Sigmoid colon (tissue), 4 donors: ENCODE measurements around the gene TXNDC11.

Experiments used
- CTCF ChIP-seq, 4 experiments: fragments of 450-650 bp in 3 of 4; fragments of 200-600 bp in 1 of 4; IDR thresholded peaks; one replicate each; pipeline ENCODE4 v1.5.1; 2016 to 2019; ENCODE audit warnings: antibody characterized with exemption in 4 of 4, mild to moderate bottlenecking in 3 of 4, moderate library complexity in 2 of 4
- EP300 ChIP-seq, 4 donors: sonication (generic); formaldehyde crosslinking; IDR thresholded peaks; one replicate each; pipeline ENCODE4 v1.6.1; 2017; ENCODE audit warnings: antibody characterized with exemption in 4 of 4
- POLR2A ChIP-seq, 2 donors: fragments of 450-650 bp; IDR thresholded peaks; one replicate each; pipeline ENCODE4 v1.6.1; 2016; ENCODE audit warnings: antibody characterized with exemption in 2 of 2, mild to moderate bottlenecking in 2 of 2, moderate library complexity in 2 of 2
- POLR2AphosphoS5 ChIP-seq, 4 donors: sonication (generic); formaldehyde crosslinking; IDR thresholded peaks; one replicate each; pipeline ENCODE4 v1.6.1; 2017; ENCODE audit warnings: antibody characterized with exemption in 4 of 4

- no peak for TF ChIP-seq CTCF (IDR thresholded peaks at IDR 0.05)
- TF ChIP-seq POLR2A (IDR thresholded peaks at IDR 0.05): no peak
- no peak for TF ChIP-seq EP300 (IDR thresholded peaks at IDR 0.05)
- TF ChIP-seq POLR2AphosphoS5 (IDR thresholded peaks at IDR 0.05): no peak
Measured at GRCh38 chr16:11676799-11677198, 65.9 kb downstream of the TXNDC11 start.
